HL-60/S4 (cell line): ENCODE measurements around the gene SOHLH1.

Experiments used
- in situ Hi-C: fragments of 300-500 bp; cut with MboI; formaldehyde crosslinking; loops from 2 replicates; pipeline ENCODE4 v1.14.3; 2022; ENCODE audit warnings: low sequenced_read_pairs

SOHLH1 gene

DNA sequence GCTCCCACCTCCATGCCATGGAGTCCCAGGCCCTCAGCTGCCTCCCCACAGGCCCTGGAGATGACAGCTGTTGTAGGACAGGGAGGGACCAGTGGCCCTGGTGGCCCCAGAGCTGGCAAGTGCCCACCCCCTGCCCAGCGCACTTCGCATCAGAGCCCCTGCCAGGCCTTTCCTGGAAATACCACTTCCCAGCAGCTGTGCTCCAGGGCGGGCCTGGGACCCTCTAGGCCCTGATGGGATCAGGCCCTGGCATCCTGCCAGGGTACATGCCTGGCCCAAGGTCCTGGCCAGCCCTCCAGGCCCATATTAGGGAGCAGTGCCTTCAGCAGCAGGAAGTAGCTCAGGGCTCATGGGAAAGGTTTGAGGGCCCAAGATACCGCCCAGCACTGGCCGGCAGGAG lies 5.2 kb upstream of the SOHLH1 start:
- in situ Hi-C loops = no loop called here

DNA sequence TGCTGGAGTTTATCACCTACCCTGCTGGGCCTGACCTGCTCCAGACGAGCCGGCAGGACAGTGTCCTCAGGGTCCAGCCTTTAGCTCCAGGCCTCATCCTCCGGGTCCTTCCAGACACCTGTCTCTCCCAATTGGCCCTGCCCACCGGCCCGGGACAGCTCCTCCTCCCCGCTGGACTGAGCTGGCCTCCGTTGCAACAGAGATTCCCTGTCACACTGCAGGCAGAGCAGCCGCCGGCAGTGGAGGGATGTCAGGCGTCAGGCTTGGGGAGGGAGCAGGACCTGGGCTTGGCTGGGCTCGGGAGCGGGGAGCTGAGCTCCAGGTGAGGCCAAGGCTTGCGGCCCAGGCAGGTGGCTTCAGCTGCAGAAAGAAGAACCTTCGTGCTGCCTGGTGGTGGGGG lies 4.4 kb upstream of the SOHLH1 start:
- in situ Hi-C loops = no loop called here

DNA sequence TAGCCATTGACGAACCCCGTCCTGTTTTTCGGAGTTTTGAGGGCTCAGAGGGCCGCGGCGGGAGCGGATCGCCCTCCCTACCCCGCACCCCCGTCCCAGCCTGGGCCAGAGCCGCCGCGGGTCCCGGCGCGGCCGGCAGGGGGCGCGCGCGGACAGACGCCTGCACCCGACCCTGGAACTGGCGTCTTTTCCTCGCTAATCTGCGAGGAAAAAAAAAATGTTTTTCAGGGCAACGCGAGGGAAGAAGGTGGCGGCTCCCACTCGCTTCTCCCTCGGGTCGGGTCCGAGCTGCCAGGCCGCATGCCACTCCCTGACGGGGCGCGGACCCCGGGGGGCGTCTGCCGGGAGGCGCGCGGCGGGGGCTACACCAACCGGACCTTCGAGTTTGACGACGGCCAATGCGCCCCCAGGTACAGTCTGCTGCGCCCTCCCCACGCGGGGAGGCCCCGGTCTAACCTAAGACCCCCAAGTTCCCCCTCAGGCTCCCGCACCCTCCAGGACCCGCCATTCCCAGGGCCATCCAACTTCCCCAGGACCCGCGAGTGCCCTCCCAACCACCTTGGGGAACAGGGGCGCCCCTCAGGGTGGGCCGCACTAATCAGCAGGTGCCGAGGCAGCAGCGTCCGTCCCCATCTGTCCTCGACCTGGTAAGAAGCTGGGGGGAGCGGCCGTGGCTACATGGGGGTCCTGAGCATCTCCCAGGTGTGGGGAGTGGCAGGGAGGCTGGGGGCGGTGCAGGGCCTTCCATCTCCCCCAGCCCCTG lies 2.9 kb upstream of the SOHLH1 start, which contains the start of gene KCNT1:
KCNT1 (plus strand) TSS at position 227 of the 763 bp plus-strand sequence; CDS start at position 301, 74 bp downstream.
- in situ Hi-C loops = no loop called here

DNA sequence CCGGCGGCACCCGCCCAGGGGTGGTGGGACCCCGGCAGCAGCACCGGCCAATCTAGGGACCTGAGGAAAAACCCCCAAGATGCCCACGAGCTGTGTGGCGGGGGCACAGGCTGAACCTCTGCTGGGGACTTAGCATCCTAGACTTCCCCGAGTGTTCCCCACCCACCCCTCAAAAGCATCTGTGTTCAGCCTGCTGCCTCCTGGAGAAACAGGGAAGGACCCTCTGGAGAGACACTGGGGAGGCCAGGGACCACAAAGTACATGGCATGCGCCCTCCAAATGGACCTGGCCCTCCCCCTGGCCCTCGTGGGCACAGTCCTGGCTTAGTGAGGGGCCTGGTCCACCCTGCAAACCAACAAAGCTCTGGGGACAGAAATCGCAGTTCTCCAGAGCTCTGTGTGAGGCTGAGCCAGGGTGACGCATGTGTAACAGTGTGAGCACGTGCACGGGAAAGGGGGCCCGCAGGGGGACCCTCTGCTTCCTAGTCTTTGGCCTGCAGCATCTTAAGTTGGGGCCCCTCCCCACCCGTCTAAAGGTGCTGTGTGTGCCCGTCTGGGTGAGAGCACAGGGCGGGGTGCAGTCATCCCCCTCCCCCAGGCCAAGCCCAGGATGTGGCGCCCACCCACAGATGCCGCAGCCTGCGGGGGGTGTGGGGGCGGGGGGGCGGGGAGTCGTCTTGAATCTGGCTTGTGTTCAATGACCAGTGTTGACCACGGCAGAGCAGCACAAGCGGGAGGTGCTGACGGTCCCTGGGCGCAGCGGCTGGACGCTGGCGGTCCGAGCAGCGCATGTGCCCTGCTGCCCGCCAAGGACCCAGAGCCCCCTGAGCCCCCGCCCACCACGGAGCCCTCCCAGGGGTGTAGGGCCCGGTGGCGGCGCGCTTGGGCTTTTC lies 2.0 kb upstream of the SOHLH1 start:
- in situ Hi-C loops = no loop called here

DNA sequence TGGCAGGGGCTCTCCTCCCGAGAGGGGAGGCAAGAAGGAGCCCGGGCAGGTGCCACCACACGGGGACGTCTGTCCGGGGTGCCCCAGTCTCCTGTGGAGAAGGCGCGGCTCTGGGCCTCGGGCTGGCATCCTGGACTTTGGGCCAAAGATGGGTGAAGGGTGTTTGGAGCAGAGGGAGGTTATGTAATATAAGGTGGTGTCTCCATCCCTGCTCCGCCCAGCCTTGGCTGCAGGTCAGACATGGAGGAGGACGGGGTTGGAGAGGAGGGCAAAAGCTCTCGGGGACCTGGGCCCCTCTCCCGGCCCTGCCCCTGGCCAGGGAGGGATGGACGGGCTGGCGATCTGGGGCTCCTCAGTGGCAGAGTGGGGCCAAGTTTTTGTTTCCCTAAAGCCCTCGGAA lies 1.2 kb upstream of the SOHLH1 start:
- in situ Hi-C loops = no loop called here

DNA sequence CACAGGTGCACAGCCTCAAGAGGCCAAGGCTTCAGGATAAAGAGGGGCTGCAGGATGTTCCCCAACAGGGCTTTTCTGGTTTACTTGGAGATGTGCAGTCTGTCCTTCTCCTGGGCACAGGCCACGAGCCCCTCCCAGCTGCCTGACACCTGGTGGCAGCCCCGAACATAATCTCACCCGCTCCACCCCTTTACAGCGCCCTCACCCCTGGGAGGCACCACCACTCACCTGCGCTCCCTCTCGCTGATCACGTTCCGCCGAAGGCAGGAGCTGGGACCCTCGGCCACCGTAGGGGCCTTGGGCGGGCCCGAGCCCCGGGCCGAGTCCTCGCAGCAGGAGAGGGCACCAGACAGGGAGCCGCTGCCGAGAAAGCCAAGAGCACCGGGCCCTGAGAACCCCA lies 514 bp downstream of the SOHLH1 start:
- in situ Hi-C loops = no loop called here

DNA sequence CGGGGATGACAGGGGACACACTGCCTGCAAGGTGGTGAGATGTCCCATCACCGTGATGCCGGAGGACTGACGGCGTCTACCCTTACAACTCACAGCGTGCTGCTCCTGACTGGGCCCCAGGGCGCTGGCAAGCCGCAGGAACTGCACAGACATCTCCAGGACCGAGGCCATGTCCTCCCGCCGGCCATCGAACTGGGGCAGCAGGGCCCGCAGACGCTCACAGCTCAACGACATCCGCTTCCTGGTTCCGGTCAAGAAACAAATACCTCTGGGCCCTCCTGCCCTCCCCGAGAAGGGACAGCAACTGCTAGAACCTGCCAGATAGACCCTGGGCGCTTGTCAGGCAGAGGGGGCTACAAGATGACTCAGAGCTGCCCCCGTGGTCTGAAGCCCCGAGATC lies 1.0 kb downstream of the SOHLH1 start:
- in situ Hi-C loops = no loop called here

DNA sequence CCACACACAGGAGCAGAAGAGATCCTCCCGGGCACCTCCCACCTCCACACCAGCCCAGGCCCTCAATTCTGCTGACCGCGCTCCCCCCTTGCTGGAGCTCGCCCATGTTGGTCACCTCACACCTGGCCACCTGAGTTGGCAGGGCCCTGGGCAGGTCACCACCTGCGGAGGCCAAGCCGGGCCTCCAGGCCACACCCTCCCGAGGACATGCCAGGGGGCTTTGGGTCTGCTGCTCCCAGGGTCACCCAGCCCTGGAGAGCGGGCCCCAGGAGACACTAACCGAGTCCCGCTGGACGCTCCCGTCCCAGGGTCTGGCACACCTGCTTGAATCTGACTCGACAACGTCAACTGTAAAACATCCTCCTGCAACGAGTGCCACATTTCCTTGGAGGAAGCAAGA lies 2.1 kb downstream of the SOHLH1 start:
- in situ Hi-C loops = no loop called here

DNA sequence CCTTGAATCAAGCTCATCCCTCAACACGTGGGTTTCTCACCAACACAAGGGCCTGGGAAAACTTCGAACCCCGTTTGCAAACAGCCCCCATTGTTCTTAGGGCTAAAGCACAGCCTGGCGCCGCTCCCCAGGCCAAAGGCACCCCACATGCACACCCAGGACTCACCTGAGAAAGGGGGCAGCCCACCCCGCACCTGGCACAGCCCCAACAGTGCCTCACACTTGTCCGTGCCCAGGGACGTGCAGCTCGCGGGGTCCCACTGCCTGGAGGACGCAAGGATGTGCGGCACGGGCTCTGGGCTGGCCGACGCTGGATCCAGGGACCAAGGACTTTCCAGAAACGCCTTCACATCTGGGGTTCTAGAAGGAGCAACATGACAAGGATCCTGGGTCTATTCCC lies 2.8 kb downstream of the SOHLH1 start:
- in situ Hi-C loops = no loop called here

DNA sequence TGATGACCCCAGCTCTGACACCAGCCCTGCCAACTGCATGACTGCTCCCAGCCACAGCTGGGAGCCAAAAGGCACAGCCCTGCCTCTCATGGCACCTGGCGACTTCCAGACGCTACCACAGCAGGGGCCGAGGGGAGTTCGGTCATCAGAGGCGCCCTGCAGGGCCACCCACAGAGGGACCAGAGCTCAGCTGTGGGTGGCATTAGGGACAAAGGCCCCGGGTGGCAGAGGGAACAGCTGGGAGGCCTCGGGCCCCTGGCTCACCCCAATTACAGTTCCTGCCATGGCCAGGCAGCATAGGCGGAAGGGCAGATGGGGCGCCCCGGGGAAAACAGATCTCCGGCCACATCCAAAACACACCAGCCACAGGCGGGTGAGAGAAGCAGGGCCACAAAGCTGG lies 3.6 kb downstream of the SOHLH1 start:
- in situ Hi-C loops = no loop called here

DNA sequence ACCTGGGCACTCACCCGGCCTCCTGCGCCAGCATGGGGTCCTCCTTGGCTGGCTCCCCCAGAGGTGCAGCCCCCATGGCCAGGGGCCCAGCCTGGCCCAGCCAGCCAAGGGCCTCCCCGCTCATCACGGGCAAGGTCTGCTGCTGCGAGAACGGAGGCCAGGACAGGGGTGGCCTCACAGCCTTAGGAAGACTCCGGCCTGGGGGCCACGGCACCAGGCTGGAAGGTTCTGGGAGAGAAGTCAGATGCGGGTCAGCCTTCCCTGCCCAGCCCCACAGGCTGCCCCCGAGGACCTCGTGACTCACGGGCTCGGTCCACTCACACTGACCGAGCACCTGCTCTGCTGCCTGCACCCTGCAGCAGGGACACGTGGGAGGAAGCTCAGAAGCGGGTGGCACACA lies 4.2 kb downstream of the SOHLH1 start:
- in situ Hi-C loops = no loop called here

DNA sequence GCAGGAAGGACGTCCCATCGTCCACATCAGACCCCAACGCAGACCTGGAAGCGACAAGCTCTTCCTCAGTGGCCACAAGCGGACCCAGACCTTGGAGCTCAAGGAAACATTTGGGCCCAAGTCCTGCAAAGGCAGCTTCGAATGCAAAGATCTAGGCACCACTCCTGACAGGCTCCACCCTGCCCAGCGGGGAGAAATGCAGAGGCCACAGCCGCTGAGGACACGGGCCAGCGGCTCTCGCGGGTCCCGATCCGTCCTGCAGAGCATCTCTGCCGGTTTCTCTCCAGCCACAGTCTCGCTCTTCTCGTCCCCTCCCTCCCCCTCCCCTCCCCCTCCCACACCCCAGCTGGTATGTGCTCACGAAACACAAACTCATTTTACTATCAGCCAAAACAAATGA lies 4.9 kb downstream of the SOHLH1 start:
- in situ Hi-C loops = no loop called here

DNA sequence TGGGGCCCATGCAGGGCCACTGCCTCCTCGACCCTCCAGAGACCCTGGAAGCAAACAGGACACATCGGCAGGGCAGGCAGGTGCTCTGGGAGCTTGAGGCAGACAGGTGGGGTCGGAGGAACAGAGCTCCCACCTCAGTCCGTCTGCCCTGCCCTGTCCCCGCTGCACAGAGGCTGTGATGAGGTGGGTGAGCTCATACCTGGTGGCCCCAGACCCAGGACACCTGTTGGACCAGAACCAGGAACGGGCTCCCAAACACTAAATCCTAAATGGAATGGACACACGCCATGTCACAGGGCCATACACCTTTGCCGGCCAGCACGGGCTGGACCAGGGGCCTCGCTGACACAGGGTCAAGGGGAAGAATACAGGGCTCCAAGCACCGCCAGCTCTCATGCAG lies 5.5 kb downstream of the SOHLH1 start:
- in situ Hi-C loops = no loop called here

DNA sequence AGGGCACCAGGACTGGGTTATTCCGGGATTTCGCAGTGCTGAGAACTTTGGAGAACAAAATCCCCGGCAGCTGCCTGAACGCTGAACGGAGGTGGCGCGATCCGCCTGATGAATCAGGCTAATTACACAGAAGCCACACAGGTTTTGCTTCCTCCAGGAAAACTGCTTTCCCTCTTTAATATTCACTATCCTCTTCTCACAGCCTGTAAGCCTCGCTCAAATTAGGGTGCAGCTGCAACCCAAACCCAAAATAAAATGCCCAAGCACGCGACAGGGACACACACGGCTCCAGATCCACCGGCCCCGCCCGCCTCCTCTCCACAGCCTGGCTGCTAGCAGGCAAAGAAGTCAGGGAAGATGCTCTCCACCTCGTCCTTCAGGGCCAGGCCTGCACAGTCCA lies 6.0 kb downstream of the SOHLH1 start:
- in situ Hi-C loops = no loop called here

DNA sequence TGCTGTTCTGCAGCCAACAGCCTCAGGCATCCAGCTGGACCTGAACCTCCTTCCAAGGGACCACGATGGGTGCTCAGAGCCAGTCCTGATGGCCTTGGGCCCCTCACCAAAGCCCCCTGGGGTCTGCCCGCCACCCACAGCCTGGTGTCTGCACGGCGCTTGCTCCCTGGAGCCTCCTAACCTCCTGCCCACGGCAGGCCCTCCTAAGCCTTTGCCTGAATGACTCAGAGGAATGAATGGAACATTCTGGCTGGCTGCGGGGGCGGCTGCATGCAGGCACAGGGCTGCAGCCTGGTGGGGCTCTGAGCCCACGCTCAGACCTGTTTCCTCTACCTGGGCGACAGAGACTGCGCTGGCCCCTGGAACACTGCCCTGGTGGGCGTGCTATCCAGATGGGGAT lies 6.9 kb downstream of the SOHLH1 start:
- in situ Hi-C loops = no loop called here

DNA sequence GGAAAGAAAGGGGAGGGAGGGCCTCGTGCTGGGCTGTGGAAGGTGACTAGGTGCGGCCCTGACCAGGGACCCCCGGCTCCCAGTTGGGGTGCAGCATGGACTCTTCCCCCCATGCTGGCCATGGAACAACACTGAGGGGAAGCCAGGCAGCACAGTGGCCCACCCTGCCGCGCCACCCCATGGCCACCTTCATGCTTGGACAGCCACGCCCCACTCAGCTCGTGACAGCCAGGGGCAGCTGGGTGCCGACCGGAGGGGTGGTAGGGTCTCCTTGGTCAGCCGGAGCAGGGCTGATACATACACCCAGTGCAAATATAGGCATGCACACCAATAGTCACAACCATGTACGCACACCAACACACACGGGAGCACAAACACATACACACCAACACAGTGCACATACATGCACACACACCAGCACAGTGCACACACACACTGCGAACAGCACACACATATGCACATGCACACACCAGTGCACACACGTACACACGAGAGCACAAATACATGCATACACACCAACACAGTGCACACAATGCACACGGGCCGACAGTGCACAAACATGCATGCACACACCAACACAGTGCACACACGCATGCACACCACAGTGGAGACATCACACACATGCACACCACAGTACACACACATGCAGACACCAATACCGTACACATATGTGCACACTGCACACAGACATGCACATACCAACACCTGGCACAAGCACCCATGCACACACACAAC lies 8.3 kb downstream of the SOHLH1 start:
- in situ Hi-C loops = no loop called here

DNA sequence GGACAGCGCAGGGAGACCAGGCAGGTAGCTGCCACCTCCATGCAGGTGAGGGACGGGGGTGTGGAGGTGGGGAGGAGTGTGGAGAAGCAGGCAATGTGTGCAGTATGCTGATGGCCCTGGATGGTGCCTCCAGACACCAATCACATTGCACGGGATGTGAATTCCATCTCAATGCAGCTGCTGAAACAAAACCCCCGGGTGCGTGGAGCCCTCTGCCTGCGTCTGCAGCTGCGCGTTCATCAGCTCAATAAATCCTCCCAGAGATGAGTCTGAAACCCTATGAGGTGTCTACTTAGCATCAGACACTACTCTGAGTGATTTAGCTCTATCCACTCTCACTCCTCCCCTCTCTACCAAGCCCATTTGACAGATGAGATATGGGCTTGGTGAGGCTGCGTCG lies 10.3 kb downstream of the SOHLH1 start:
- in situ Hi-C loops = no loop called here

DNA sequence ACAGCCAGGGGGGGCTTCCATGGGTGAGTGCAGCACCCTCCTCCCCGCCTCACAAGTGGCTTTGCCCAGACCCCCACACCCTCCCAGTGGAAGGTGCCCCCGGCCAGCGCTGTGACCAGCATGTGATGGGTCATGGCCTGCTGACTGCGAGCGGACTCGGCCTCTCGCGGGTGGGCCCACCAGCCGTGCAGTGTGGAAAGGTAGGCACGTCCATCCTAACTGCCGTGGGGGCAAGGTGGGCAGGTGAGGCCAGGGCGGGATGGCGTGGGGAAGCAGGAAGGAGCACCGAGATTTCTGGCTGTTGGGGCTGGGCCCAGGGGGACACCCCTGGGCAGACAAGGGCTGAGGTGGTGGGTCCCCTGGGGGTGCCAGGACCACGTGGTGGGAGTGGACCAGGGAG lies 12.1 kb downstream of the SOHLH1 start:
- in situ Hi-C loops = no loop called here

DNA sequence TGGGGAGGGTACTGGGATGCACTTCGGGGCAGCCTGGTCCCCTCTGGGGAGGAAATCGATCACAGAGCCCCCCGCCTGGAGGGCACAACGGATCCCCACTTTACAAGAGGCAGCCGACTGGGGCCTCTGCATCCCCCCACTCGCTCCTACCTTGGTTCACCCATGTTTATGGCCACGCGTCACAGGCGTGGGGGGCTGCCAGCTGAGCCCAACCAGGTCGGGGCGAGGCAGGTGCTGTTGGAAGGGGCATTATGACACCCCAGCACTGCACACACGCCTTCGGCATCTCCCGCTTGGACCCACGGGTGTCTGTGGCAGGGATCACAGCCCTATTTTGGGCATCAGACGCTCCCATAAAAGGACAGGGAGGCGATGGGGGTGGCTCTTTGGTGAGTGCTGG lies 14.6 kb downstream of the SOHLH1 start:
- in situ Hi-C loops = no loop called here

DNA sequence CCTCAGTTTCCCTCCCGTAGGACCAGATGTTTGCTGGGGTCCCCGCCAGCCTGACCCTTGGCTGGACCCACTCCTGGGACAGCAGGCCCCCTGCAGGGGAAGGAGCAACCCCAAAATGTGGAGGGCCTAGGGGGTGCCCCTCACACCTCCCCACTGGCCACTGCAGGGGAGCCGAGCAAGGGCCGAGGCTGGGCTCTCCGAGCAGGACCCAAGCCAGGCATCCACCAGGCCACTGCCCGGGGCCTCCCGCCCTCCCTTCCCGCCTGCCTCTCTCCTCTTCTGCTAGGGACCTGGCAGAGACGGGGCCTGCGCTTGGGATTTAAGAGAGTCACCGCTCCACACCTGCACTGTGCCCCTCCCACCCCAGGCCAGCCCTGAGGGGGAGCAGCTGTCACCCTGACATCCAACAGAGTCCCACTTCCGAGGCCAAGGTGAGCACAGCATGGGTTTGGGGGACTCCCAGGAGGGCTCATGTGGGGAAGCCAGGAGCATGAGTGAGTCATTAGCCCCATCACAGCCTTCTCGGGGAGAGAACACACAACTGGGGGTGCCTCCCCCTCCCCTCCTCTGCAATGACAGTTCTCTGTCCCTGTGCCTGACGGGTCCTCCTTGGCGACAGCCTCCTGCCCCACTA lies 15.8 kb downstream of the SOHLH1 start:
- in situ Hi-C loops = no loop called here

DNA sequence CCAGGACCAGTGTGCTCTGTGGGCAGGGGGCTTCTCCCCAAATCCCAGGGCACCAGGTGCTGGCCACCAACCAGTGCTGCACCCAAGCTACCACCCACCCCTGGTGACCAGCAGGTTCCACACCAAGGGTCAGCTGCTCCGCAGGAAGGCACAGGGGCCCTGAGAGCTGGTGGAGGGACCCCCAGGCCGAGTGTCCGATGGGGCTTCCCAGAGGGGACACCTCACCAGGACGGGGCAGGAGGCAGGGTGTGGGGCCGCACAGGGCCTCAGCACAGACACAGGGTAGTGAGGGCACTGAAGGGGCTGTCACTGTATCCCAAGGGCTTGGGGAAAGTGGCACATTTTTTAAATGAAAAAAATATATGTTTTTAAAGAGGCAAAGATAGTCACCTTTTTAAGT lies 18.1 kb downstream of the SOHLH1 start:
- in situ Hi-C loops = no loop called here
